Astrocyte (in vitro differentiated cells and primary cell): ENCODE measurements around the gene CCDC81. TPM values are rescaled to one million over a fixed set of nuclear protein-coding genes. Genes with fewer than 3 reads are reported as not detected.

Experiments
- DNase-seq: peaks from one replicate; pipeline ENCODE4 v3.0.0-alpha.2; 2010; ENCODE audit warnings: low read depth
- FAIRE-seq: peaks from 2 replicates; lab custom pipeline; 2011; peaks lifted over from hg19 to GRCh38; lab: Jason Lieb, UNC
- H2AFZ ChIP-seq: 2 replicates; pipeline ENCODE4 v1.6.0; 2012; ENCODE audit warnings: low read depth, low read length, inconsistent platforms
- H3K27ac ChIP-seq: 2 replicates; pipeline ENCODE4 v1.5.1; 2011; ENCODE audit warnings: low read depth, low read length, inconsistent platforms
- H3K27me3 ChIP-seq: 2 replicates; pipeline ENCODE4 v1.6.0; 2011; ENCODE audit warnings: low read length, inconsistent platforms; ENCODE audit not compliant: insufficient read depth
- H3K36me3 ChIP-seq: 2 replicates; pipeline ENCODE4 v1.5.1; 2011; ENCODE audit warnings: low read length, inconsistent platforms; ENCODE audit not compliant: insufficient read depth
- H3K4me1 ChIP-seq: 2 replicates; pipeline ENCODE4 v1.5.1; 2011; ENCODE audit warnings: low read length, inconsistent platforms; ENCODE audit not compliant: insufficient read depth
- H3K4me2 ChIP-seq: 2 replicates; pipeline ENCODE4 v1.6.0; 2012; ENCODE audit warnings: low read length, inconsistent platforms
- H3K4me3 ChIP-seq: 2 replicates; pipeline ENCODE4 v1.5.1; 2011; ENCODE audit warnings: low read depth, mild to moderate bottlenecking, low read length, inconsistent platforms; ENCODE audit not compliant: insufficient read depth
- H3K79me2 ChIP-seq: 2 replicates; pipeline ENCODE4 v1.6.0; 2012; ENCODE audit warnings: mild to moderate bottlenecking, low read length, inconsistent platforms; ENCODE audit not compliant: insufficient read depth
- H3K9ac ChIP-seq: 2 replicates; pipeline ENCODE4 v1.6.0; 2012; ENCODE audit warnings: mild to moderate bottlenecking, low read length, inconsistent platforms
- H3K9me3 ChIP-seq: 2 replicates; pipeline ENCODE4 v1.5.1; 2012; ENCODE audit warnings: low read depth, mild to moderate bottlenecking, low read length, inconsistent platforms; ENCODE audit not compliant: insufficient read depth
- H4K20me1 ChIP-seq: 2 replicates; pipeline ENCODE4 v1.6.0; 2012; ENCODE audit warnings: low read length, inconsistent platforms; ENCODE audit not compliant: insufficient read depth
- H3K27ac Mint-ChIP-seq: one replicate; pipeline ENCODE4 v1.8.0; 2021; ENCODE audit warnings: mild to moderate bottlenecking, mixed read lengths; ENCODE audit not compliant: unreplicated experiment
- H3K27me3 Mint-ChIP-seq: one replicate; pipeline ENCODE4 v1.8.0; 2021; ENCODE audit warnings: low read depth, mixed read lengths; ENCODE audit not compliant: unreplicated experiment
- H3K36me3 Mint-ChIP-seq: one replicate; pipeline ENCODE4 v1.8.0; 2021; ENCODE audit warnings: low read depth, mixed read lengths; ENCODE audit not compliant: unreplicated experiment
- H3K4me1 Mint-ChIP-seq: one replicate; pipeline ENCODE4 v1.8.0; 2021; ENCODE audit warnings: low read depth, mixed read lengths; ENCODE audit not compliant: unreplicated experiment
- H3K4me3 Mint-ChIP-seq: one replicate; pipeline ENCODE4 v1.8.0; 2021; ENCODE audit warnings: mild to moderate bottlenecking, moderate library complexity, mixed read lengths; ENCODE audit not compliant: unreplicated experiment
- H3K9me3 Mint-ChIP-seq: one replicate; pipeline ENCODE4 v1.8.0; 2021; ENCODE audit warnings: mild to moderate bottlenecking, mixed read lengths; ENCODE audit not compliant: unreplicated experiment
- EZH2 ChIP-seq: IDR thresholded peaks from 2 replicates; pipeline ENCODE4 v1.6.1; 2012; ENCODE audit warnings: mild to moderate bottlenecking, low read length, inconsistent platforms; ENCODE audit not compliant: insufficient read depth
- total RNA-seq: library from RNA; stranded (reverse); gene quantifications from 2 replicates; pipeline ENCODE4 v1.2.1, GENCODE V29; 2021
- TF ChIP-seq, protein P1 (sequence below): IDR thresholded peaks from 2 replicates; pipeline ENCODE4 v1.5.1; 2011; ENCODE audit warnings: low read depth, mild to moderate bottlenecking, inconsistent platforms, low read length, moderate library complexity; ENCODE audit not compliant: insufficient read depth

The CCDC81 gene
- total RNA-seq, 1 donor from 2014 or later: 4.3 TPM

DNA sequence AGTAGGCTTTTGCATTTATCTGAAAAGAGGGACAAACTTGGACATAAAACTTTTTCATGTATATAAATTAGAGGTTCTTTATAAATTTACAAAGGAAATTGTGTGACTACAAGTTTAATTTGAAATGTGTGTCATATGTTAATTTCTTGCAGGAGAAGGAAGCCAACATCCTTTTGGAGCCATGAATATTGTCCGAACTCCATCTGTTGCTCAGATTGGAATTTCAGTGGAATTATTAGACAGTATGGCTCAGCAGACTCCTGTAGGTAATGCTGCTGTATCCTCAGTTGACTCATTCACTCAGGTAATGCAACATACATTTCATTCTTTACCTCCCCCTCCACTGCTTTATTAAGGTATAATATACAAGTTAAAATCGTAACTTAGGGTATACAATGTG lies 37.5 kb upstream of the CCDC81 start:
- no peaks in the 10 kb centered on the region for H3K27me3 Mint-ChIP-seq
- H3K4me1 Mint-ChIP-seq: no peaks in the 10 kb centered on the region
- Histone ChIP-seq H3K4me2 (no peak overlapping the region), H3K9ac (no peak overlapping the region), H3K36me3 (peaks cover 5% of the 10 kb centered on the region), H3K9me3 (no peaks in the 10 kb centered on the region), H3K4me1 (no peaks in the 10 kb centered on the region), H3K79me2 (peaks cover 3% of the 10 kb centered on the region), H3K4me3 (no peak overlapping the region), H3K27ac (no peak overlapping the region), H4K20me1 (no peaks in the 10 kb centered on the region), H2AFZ (no peak overlapping the region), H3K27me3 (no peaks in the 10 kb centered on the region)
- TF ChIP-seq, protein P1, sequence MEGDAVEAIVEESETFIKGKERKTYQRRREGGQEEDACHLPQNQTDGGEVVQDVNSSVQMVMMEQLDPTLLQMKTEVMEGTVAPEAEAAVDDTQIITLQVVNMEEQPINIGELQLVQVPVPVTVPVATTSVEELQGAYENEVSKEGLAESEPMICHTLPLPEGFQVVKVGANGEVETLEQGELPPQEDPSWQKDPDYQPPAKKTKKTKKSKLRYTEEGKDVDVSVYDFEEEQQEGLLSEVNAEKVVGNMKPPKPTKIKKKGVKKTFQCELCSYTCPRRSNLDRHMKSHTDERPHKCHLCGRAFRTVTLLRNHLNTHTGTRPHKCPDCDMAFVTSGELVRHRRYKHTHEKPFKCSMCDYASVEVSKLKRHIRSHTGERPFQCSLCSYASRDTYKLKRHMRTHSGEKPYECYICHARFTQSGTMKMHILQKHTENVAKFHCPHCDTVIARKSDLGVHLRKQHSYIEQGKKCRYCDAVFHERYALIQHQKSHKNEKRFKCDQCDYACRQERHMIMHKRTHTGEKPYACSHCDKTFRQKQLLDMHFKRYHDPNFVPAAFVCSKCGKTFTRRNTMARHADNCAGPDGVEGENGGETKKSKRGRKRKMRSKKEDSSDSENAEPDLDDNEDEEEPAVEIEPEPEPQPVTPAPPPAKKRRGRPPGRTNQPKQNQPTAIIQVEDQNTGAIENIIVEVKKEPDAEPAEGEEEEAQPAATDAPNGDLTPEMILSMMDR: no peak
- no peak for TF ChIP-seq EZH2
- H3K4me3 Mint-ChIP-seq: no peak overlapping the region
- H3K9me3 Mint-ChIP-seq: peaks cover 25% of the 10 kb centered on the region
- peaks cover 33% of the 10 kb centered on the region for H3K36me3 Mint-ChIP-seq
- FAIRE-seq: peak; percentile 45
- H3K27ac Mint-ChIP-seq: no peak overlapping the region
- DNase-seq: no peak

DNA sequence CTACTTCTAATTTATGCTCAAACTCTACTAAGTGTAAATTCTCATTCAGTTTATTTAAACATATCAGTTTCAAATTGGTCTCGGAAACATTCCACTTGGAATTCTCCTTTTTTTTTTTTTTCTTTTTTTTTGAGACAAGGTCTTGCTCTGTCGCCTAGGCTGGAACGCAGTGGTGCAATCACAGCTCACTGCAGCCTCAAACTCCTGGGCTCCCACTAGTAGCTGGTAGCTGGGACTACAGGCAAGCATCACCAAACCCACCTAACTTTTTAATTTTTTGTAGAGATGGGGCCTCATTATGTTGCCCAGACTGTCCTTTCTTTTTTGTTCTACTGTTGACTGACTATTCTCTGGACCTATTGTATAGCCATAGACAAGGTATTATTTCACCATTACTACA lies 33.3 kb upstream of the CCDC81 start:
- TF ChIP-seq, protein P1: no peak
- TF ChIP-seq EZH2: no peak
- Histone ChIP-seq H3K4me2 (no peak overlapping the region), H3K9ac (no peak overlapping the region), H3K4me3 (no peak overlapping the region), H4K20me1 (no peaks in the 10 kb centered on the region), H3K79me2 (peaks cover 12% of the 10 kb centered on the region), H2AFZ (no peak overlapping the region), H3K27ac (no peak overlapping the region), H3K27me3 (no peaks in the 10 kb centered on the region), H3K4me1 (no peaks in the 10 kb centered on the region), H3K36me3 (peaks cover 5% of the 10 kb centered on the region), H3K9me3 (no peaks in the 10 kb centered on the region)
- no peak overlapping the region for H3K4me3 Mint-ChIP-seq
- DNase-seq (no peak), FAIRE-seq (peak; percentile 13)
- H3K27ac Mint-ChIP-seq: no peak overlapping the region
- no peaks in the 10 kb centered on the region for H3K27me3 Mint-ChIP-seq
- no peaks in the 10 kb centered on the region for H3K4me1 Mint-ChIP-seq
- H3K9me3 Mint-ChIP-seq: peaks cover 7% of the 10 kb centered on the region
- peaks cover 12% of the 10 kb centered on the region for H3K36me3 Mint-ChIP-seq

DNA sequence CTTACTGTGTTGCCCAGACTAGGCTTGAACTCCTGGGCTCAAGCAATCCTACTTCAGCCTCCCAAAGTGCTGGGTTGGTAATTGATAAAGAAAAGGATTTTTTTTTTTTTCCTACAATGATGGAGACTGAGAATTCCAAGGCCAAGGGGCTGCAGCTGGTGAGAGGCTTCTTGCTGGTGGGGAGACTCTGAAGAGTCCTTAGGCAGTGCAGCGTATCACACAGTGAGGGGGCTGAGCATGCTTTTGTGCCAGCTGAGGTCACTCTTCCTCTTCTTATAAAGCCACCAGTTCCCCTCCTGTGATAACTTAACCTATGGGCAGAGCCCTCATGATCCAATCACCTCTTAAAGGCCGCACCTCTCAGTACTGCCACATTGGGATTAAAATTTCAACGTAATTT lies 28.2 kb upstream of the CCDC81 start:
- no peak overlapping the region for H3K4me2 ChIP-seq
- peaks cover 12% of the 10 kb centered on the region for H3K79me2 ChIP-seq
- H3K27me3 ChIP-seq: no peaks in the 10 kb centered on the region
- no peak overlapping the region for H2AFZ ChIP-seq
- Mint-ChIP-seq H3K4me1 (no peaks in the 10 kb centered on the region), H3K27me3 (no peaks in the 10 kb centered on the region), H3K36me3 (peaks cover 4% of the 10 kb centered on the region), H3K27ac (no peak overlapping the region), H3K9me3 (no peaks in the 10 kb centered on the region), H3K4me3 (no peak overlapping the region)
- TF ChIP-seq, protein P1: no peak
- no peak for TF ChIP-seq EZH2
- DNase-seq: no peak
- FAIRE-seq: no peak
- H3K9ac ChIP-seq: no peak overlapping the region
- H3K4me3 ChIP-seq: no peak overlapping the region
- H3K4me1 ChIP-seq: no peaks in the 10 kb centered on the region
- no peaks in the 10 kb centered on the region for H3K9me3 ChIP-seq
- H4K20me1 ChIP-seq: no peaks in the 10 kb centered on the region
- peaks cover 3% of the 10 kb centered on the region for H3K36me3 ChIP-seq
- no peak overlapping the region for H3K27ac ChIP-seq
